H1 (cell line): ENCODE measurements around the gene HSPA1B. TPM values are rescaled to one million over a fixed set of nuclear protein-coding genes. Genes with fewer than 3 reads are reported as not detected.

Experiments used
- CTCF ChIA-PET: fragments of 300-600 bp; sonication (Branson Sonifier 250); formaldehyde crosslinking; loops from one replicate; lab custom pipeline; 2021; ENCODE audit not compliant: partially characterized antibody; lab: Charles Lee
- POLR2A ChIA-PET: fragments of 300-600 bp; sonication (Branson Sonifier 250); formaldehyde crosslinking; loops from one replicate; lab custom pipeline; 2021; ENCODE audit warnings: inconsistent platforms; ENCODE audit not compliant: partially characterized antibody; lab: Charles Lee
- DNase-seq, 2 experiments: peaks; one replicate each; pipeline versions ENCODE4 v3.0.0 to v3.0.0-alpha.2; 2010 to 2022; ENCODE audit warnings: low spot score in 2 of 2, low read depth in 1 of 2, mixed read lengths in 1 of 2
- FAIRE-seq: peaks from 2 replicates; lab custom pipeline; 2011; peaks lifted over from hg19 to GRCh38; lab: Jason Lieb, UNC
- H2AFZ ChIP-seq: 2 replicates; pipeline ENCODE4 v1.8.1; 2012; ENCODE audit warnings: low read length, inconsistent platforms
- H2AK5ac ChIP-seq: 2 replicates; pipeline ENCODE4 v1.6.1; 2013; ENCODE audit warnings: low read depth, low read length
- H2BK120ac ChIP-seq: replicated peaks from 2 replicates; pipeline ENCODE3; 2013; ENCODE audit warnings: low read depth, low read length, inconsistent platforms
- H2BK12ac ChIP-seq: 2 replicates; pipeline ENCODE4 v1.6.1; 2013; ENCODE audit warnings: low read depth, low read length
- H2BK15ac ChIP-seq: 2 replicates; pipeline ENCODE4 v1.6.1; 2013; ENCODE audit warnings: low read length
- H2BK20ac ChIP-seq: 2 replicates; pipeline ENCODE4 v1.6.1; 2013; ENCODE audit warnings: low read length
- H2BK5ac ChIP-seq: 2 replicates; pipeline ENCODE4 v1.6.1; 2013; ENCODE audit warnings: low read depth, low read length
- H3K14ac ChIP-seq: 2 replicates; pipeline ENCODE4 v1.6.1; 2013; ENCODE audit warnings: inconsistent platforms; ENCODE audit not compliant: insufficient read length
- H3K18ac ChIP-seq: 2 replicates; pipeline ENCODE4 v1.6.1; 2013; ENCODE audit warnings: low read length; ENCODE audit errors: extremely low read depth
- H3K23ac ChIP-seq: 2 replicates; pipeline ENCODE4 v1.6.1; 2013; ENCODE audit warnings: inconsistent platforms; ENCODE audit not compliant: insufficient read length
- H3K23me2 ChIP-seq: 2 replicates; pipeline ENCODE4 v1.6.1; 2013; ENCODE audit warnings: low read depth, low read length
- H3K27ac ChIP-seq: 2 replicates; pipeline ENCODE4 v1.6.1; 2011; ENCODE audit warnings: low read depth, low read length, inconsistent platforms
- H3K27me3 ChIP-seq, 4 experiments: replicated peaks in 1 of 4; 1 replicate in 1 of 4; 2 replicates in 3 of 4; pipeline versions ENCODE4 v1.6.1 to v1.8.1; 2011 to 2013; ENCODE audit warnings: low read length in 3 of 4, mild to moderate bottlenecking in 3 of 4, inconsistent platforms in 2 of 4, mixed read lengths in 2 of 4, moderate library complexity in 1 of 4; ENCODE audit not compliant: control insufficient read depth in 3 of 4, insufficient read depth in 3 of 4; ENCODE audit errors: extremely low read depth in 1 of 4
- H3K36me3 ChIP-seq, 4 experiments: 2 replicates each; pipeline versions ENCODE4 v1.6.1 to v1.8.1; 2011 to 2013; ENCODE audit warnings: mild to moderate bottlenecking in 4 of 4, low read length in 3 of 4, moderate library complexity in 2 of 4, control low read depth in 1 of 4, inconsistent platforms in 1 of 4; ENCODE audit not compliant: insufficient read depth in 4 of 4, control insufficient read depth in 2 of 4
- H3K4ac ChIP-seq: replicated peaks from 2 replicates; pipeline ENCODE3; 2013; ENCODE audit warnings: low read length, low read depth, mixed read lengths, inconsistent platforms; ENCODE audit not compliant: insufficient read length
- H3K4me1 ChIP-seq, 4 experiments: replicated peaks in 1 of 4; 1 replicate in 1 of 4; 2 replicates in 3 of 4; pipeline versions ENCODE4 v1.6.1 to v1.8.1; 2011 to 2013; ENCODE audit warnings: low read length in 3 of 4, inconsistent platforms in 2 of 4, mixed read lengths in 1 of 4; ENCODE audit not compliant: insufficient read depth in 4 of 4, control insufficient read depth in 3 of 4
- H3K4me2 ChIP-seq, 2 experiments: 2 replicates each; pipeline versions ENCODE4 v1.6.1 to v1.8.1; 2011 to 2013; ENCODE audit warnings: low read depth in 2 of 2, low read length in 2 of 2, control low read depth in 1 of 2, inconsistent platforms in 1 of 2, mild to moderate bottlenecking in 1 of 2; ENCODE audit not compliant: insufficient read depth in 1 of 2
- H3K4me3 ChIP-seq, 4 experiments: fragments of 200-600, 300-600 bp in 1 of 4; sonication (generic), shearing (Covaris generic), sonication (Bioruptor Twin) in 1 of 4; 2 replicates each; pipeline versions ENCODE4 v1.5.1 to v1.8.1; 2011 to 2016; ENCODE audit warnings: low read length in 4 of 4, low read depth in 3 of 4, control low read depth in 2 of 4, inconsistent platforms in 2 of 4, mild to moderate bottlenecking in 2 of 4, mixed read lengths in 1 of 4, moderate library complexity in 1 of 4; ENCODE audit not compliant: insufficient read depth in 2 of 4; ENCODE audit errors: extremely low read depth in 1 of 4
- H3K56ac ChIP-seq: replicated peaks from 2 replicates; pipeline ENCODE3; 2013; ENCODE audit warnings: low read depth, mild to moderate bottlenecking, mixed read lengths, low read length, inconsistent platforms; ENCODE audit not compliant: insufficient read length
- H3K79me1 ChIP-seq: 2 replicates; pipeline ENCODE4 v1.6.1; 2013; ENCODE audit warnings: low read depth, low read length, control low read depth
- H3K79me2 ChIP-seq, 2 experiments: 2 replicates each; pipeline versions ENCODE4 v1.6.1 to v1.8.1; 2012 to 2013; ENCODE audit warnings: low read length in 2 of 2, mild to moderate bottlenecking in 2 of 2, inconsistent platforms in 1 of 2; ENCODE audit not compliant: insufficient read depth in 2 of 2, control insufficient read depth in 1 of 2
- H3K9ac ChIP-seq, 4 experiments: replicated peaks in 1 of 4; 1 replicate in 1 of 4; 2 replicates in 3 of 4; pipeline versions ENCODE4 v1.6.1 to v1.8.1; 2011 to 2013; ENCODE audit warnings: low read depth in 3 of 4, low read length in 3 of 4, control low read depth in 2 of 4, mild to moderate bottlenecking in 2 of 4, moderate library complexity in 2 of 4, inconsistent platforms in 1 of 4; ENCODE audit errors: extremely low read depth in 1 of 4
- H3K9me3 ChIP-seq, 2 experiments: 2 replicates each; pipeline versions ENCODE4 v1.6.1 to v1.8.1; 2012 to 2013; ENCODE audit warnings: mild to moderate bottlenecking in 2 of 2, moderate library complexity in 2 of 2, control low read depth in 1 of 2, inconsistent platforms in 1 of 2, low read depth in 1 of 2, low read length in 1 of 2, mixed read lengths in 1 of 2; ENCODE audit not compliant: insufficient read depth in 2 of 2
- H4K20me1 ChIP-seq, 2 experiments: replicated peaks in 1 of 2; 2 replicates each; pipeline versions ENCODE3 to v1.8.1; 2011 to 2013; ENCODE audit warnings: inconsistent platforms in 2 of 2, low read length in 2 of 2, mild to moderate bottlenecking in 1 of 2; ENCODE audit not compliant: insufficient read depth in 2 of 2, control insufficient read depth in 1 of 2
- H4K5ac ChIP-seq: 2 replicates; pipeline ENCODE4 v1.6.1; 2013; ENCODE audit warnings: low read length, low read depth, mixed read lengths, inconsistent platforms; ENCODE audit not compliant: insufficient read length
- H4K8ac ChIP-seq: 2 replicates; pipeline ENCODE4 v1.8.0; 2013; ENCODE audit warnings: mild to moderate bottlenecking, moderate library complexity, low read length, inconsistent platforms; ENCODE audit not compliant: insufficient read depth; ENCODE audit errors: extremely low read depth
- H4K91ac ChIP-seq: replicated peaks from 2 replicates; pipeline ENCODE3; 2013; ENCODE audit warnings: low read length, mixed read lengths, inconsistent platforms; ENCODE audit not compliant: insufficient read length
- CEBPB ChIP-seq: IDR thresholded peaks from 2 replicates; pipeline ENCODE4 v1.6.1; 2012; ENCODE audit warnings: low read depth, low read length
- HDAC6 ChIP-seq: IDR thresholded peaks from one replicate; pipeline ENCODE4 v1.7.1; 2012; ENCODE audit warnings: low read depth, mild to moderate bottlenecking, inconsistent platforms, low read length, moderate library complexity
- JUN ChIP-seq: IDR thresholded peaks from 2 replicates; pipeline ENCODE4 v1.6.1; 2011; ENCODE audit warnings: low read depth, mild to moderate bottlenecking, improper control_type of control experiment, low read length
- KDM4A ChIP-seq: IDR thresholded peaks from one replicate; pipeline ENCODE4 v1.7.1; 2012; ENCODE audit warnings: low read depth, mild to moderate bottlenecking, moderate library complexity, low read length, inconsistent platforms; ENCODE audit not compliant: severe bottlenecking
- RAD21 ChIP-seq, 2 experiments: IDR thresholded peaks in 1 of 2; conservative IDR thresholded peaks in 1 of 2; 2 replicates each; pipeline ENCODE4 v1.6.1; 2011; ENCODE audit warnings: low read depth in 2 of 2, low read length in 2 of 2, improper control_type of control experiment in 1 of 2, inconsistent platforms in 1 of 2, mild to moderate bottlenecking in 1 of 2, moderate library complexity in 1 of 2
- SIN3A ChIP-seq, 2 experiments: IDR thresholded peaks in 1 of 2; conservative IDR thresholded peaks in 1 of 2; 2 replicates each; pipeline ENCODE4 v1.6.1; 2011 to 2012; ENCODE audit warnings: low read length in 2 of 2, improper control_type of control experiment in 1 of 2, low read depth in 1 of 2, mild to moderate bottlenecking in 1 of 2
- SIX5 ChIP-seq: IDR thresholded peaks from 2 replicates; pipeline ENCODE4 v1.6.1; 2011; ENCODE audit warnings: mild to moderate bottlenecking, low read depth, low read length
- TAF7 ChIP-seq: optimal IDR thresholded peaks from 2 replicates; pipeline ENCODE3; 2011; ENCODE audit warnings: low read depth, mild to moderate bottlenecking, inconsistent platforms, low read length, moderate library complexity, borderline replicate concordance
- ZNF274 ChIP-seq: IDR thresholded peaks from 2 replicates; pipeline ENCODE4 v1.7.0; 2012; ENCODE audit warnings: low read length, borderline replicate concordance; ENCODE audit errors: extremely low read depth
- whole genome bisulfite sequencing, 2 experiments: shearing (Covaris generic) in 1 of 2; methylation state at CpG; one replicate each; pipeline versions ENCODE4 v1.1.6 to v1.1.7; 2013 to 2015; ENCODE audit warnings: low lambda C conversion rate in 2 of 2, mixed read lengths in 2 of 2, inconsistent platforms in 1 of 2, low coverage in 1 of 2, missing lambda C conversion rate in 1 of 2; ENCODE audit not compliant: insufficient replicate concordance in 2 of 2, insufficient coverage in 1 of 2, insufficient read length in 1 of 2; ENCODE audit errors: extremely low coverage in 1 of 2, missing lambda C conversion rate in 1 of 2; 5-methylcytosine and 5-hydroxymethylcytosine counted together
- polyA plus RNA-seq, 7 experiments: library from polyadenylated mRNA; depleted of rRNA in 3 of 7; stranded (reverse) in 5 of 7; unstranded in 2 of 7; fragments of >200 nt in 5 of 7; fragments of 200-250 nt in 2 of 7; gene quantifications; 1 replicate in 5 of 7; 2 replicates in 1 of 7; 4 replicates in 1 of 7; pipeline versions ENCODE4 v1.2.1 to v1.2.3, GENCODE V29; 2011 to 2013; ENCODE audit warnings: missing spikeins in 2 of 7, mixed read lengths in 2 of 7
- total RNA-seq: library from RNA; stranded (reverse); fragmentation: NEBNext Ultra II Directional; extraction: Animal tissue kit (Norgen Biotek cat#: 25700); gene quantifications from 2 replicates; pipeline ENCODE4 v1.2.1, GENCODE V29; 2021
- TF ChIP-seq, protein P1 (sequence below): IDR thresholded peaks from 2 replicates; pipeline ENCODE4 v1.6.1; 2011; ENCODE audit warnings: low read depth, mild to moderate bottlenecking, low read length; ENCODE audit not compliant: insufficient read depth

HSPA1B gene
- total and polyA plus RNA-seq, 2 of the 8 experiments (the other 6 are each of a cell fraction or from before 2014, with no cell fraction given), result 36.6 to 76.6 TPM

DNA sequence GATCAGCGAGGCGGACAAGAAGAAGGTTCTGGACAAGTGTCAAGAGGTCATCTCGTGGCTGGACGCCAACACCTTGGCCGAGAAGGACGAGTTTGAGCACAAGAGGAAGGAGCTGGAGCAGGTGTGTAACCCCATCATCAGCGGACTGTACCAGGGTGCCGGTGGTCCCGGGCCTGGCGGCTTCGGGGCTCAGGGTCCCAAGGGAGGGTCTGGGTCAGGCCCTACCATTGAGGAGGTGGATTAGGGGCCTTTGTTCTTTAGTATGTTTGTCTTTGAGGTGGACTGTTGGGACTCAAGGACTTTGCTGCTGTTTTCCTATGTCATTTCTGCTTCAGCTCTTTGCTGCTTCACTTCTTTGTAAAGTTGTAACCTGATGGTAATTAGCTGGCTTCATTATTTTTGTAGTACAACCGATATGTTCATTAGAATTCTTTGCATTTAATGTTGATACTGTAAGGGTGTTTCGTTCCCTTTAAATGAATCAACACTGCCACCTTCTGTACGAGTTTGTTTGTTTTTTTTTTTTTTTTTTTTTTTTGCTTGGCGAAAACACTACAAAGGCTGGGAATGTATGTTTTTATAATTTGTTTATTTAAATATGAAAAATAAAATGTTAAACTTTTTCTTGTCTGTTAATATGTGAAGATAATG is 2.2 kb downstream of the HSPA1B start:
- Histone ChIP-seq H4K91ac (no peak overlapping the region), H3K79me2 (peaks cover 0 to 23% of the 10 kb centered on the region in 2 experiments; a peak in 2 of 4 replicates), H2BK5ac (no peak overlapping the region), H3K56ac (no peak overlapping the region), H4K20me1 (peaks cover 0 to 3% of the 10 kb centered on the region in 2 experiments), H2BK15ac (no peak overlapping the region), H3K4me3 (peak overlapping the region; percentile 60 to 91 (median 80)), H2AK5ac (no peak overlapping the region), H3K23ac (no peak overlapping the region), H3K14ac (no peak overlapping the region), H3K23me2 (peaks cover 13% of the 10 kb centered on the region), H3K4me1 (peaks cover 4 to 12% (median 9%) of the 10 kb centered on the region in 4 experiments; a peak in 6 of 7 replicates), H3K27ac (no peak overlapping the region), H2BK12ac (no peak overlapping the region), H4K8ac (no peak overlapping the region), H3K18ac (no peak overlapping the region), H4K5ac (no peak overlapping the region), H2BK120ac (no peak overlapping the region), H3K4me2 (peak overlapping the region; percentile 81 to 89), H3K79me1 (peaks cover 2% of the 10 kb centered on the region; the same call in 1 of the 2 replicates), H3K27me3 (no peaks in the 10 kb centered on the region), H2AFZ (no peak overlapping the region), H3K9me3 (no peaks in the 10 kb centered on the region), H3K9ac (peak overlapping the region in 1 of 4 experiments; percentile 70; a peak in 1 of 7 replicates), H2BK20ac (no peak overlapping the region), H3K36me3 (no peaks in the 10 kb centered on the region), H3K4ac (no peak overlapping the region)
- CTCF ChIA-PET, result interaction anchor here (1.0 to 3.5 kb wide), 37 partner anchors 8 to 178 kb away, joined by 3 to 27 read pairs (median 5); partner anchors contain the start of genes BAG6, CLIC1, LSM2 and LY6G5C
- 20% methylated on average over 12 of the region's 15 CpGs; no CpG with 5 or more reads in 1 of the 2 experiments for WGBS, 2 experiments
- POLR2A ChIA-PET, result interaction anchor here (0.8 to 11.4 kb wide), 16 partner anchors 8 to 208 kb away, joined by 3 to 189 read pairs (median 4); partner anchors contain the start of genes BAG6, LY6G5C, LY6G6C and MPIG6B
- FAIRE-seq (no peak), DNase-seq (no peak)
- TF ChIP-seq SIN3A (conservative IDR thresholded peaks at IDR 0.05 in 1 of 2, IDR thresholded peaks at IDR 0.05 in 1 of 2; ENCODE audit: low read depth in 1 of 2, low read length in 2 of 2) (peak in 1 of 2 experiments; percentile 57; a peak in 1 of 4 replicates), HDAC6 (no peak), CEBPB (no peak), TAF7 (no peak), RAD21 (IDR thresholded peaks at IDR 0.05 in 1 of 2, conservative IDR thresholded peaks at IDR 0.05 in 1 of 2; ENCODE audit: low read depth in 2 of 2, low read length in 2 of 2) (peak; percentile 58 to 73), JUN (no peak), ZNF274 (no peak), KDM4A (no peak), SIX5 (no peak)
- TF ChIP-seq, protein P1, sequence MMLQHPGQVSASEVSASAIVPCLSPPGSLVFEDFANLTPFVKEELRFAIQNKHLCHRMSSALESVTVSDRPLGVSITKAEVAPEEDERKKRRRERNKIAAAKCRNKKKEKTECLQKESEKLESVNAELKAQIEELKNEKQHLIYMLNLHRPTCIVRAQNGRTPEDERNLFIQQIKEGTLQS, result no peak
